GM11168 (cell line): ENCODE results near the gene UGT2A2.

ENCODE experiments used
- in situ Hi-C: fragments of 300-500 bp; cut with MboI; formaldehyde crosslinking; loops from one replicate; pipeline ENCODE4 v1.12.0; 2022; ENCODE audit warnings: low sequenced_read_pairs; ENCODE audit not compliant: unreplicated experiment

UGT2A2 gene

GRCh38 chr4:69583543-69583942, 55.9 kb downstream of the UGT2A2 start:
- in situ Hi-C loops = no loop called here

GRCh38 chr4:69577245-69577644, 62.2 kb downstream of the UGT2A2 start:
- in situ Hi-C loops = no loop called here

- in situ Hi-C loops = no loop called here
Measured at GRCh38 chr4:69576251-69576877, 63.1 kb downstream of the UGT2A2 start.

- in situ Hi-C loops = no loop called here
Measured at GRCh38 chr4:69568787-69569186, 70.7 kb downstream of the UGT2A2 start.

GRCh38 chr4:69563424-69563823, 76.0 kb downstream of the UGT2A2 start:
- in situ Hi-C loops = no loop called here

GRCh38 chr4:69549651-69550050, 89.8 kb downstream of the UGT2A2 start:
- in situ Hi-C loops = no loop called here

GRCh38 chr4:69546134-69546765, 93.2 kb downstream of the UGT2A2 start:
- in situ Hi-C loops = no loop called here
